GM18909 (cell line): ENCODE measurements around the gene FGF18.

ENCODE experiments used
- ATAC-seq: cut with Tn5 transposase; IDR thresholded peaks from one replicate; pipeline ENCODE4 v1.9.1; 2021; ENCODE audit warnings: mild to moderate bottlenecking; ENCODE audit not compliant: unreplicated experiment, poor library complexity

FGF18 gene

GRCh38 chr5:171421331-171422262, 2.1 kb downstream of the FGF18 start:
- ATAC-seq: no peak

DNA sequence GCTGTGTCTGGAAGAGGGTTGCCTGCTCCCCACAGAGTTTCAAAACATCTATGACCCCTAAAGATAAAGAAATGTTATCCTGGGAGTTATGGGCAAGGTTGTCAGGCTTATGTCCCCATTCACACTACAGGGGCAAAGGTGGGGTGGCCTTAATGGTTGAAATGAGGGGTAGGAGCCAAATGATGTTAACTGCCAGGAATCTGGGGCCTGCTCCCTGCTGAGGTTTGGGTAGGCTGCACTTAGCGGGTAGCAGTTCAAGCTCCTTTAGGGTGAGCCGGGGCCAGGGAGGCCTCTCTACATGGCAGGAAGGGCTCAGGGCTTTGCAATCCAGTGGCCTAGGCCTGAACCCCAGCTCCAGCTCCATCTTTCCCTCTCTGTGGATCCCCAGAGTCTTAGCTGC, 3.0 kb downstream of the FGF18 start:
- no peak for ATAC-seq

- ATAC-seq: no peak
These were observed 3.6 kb downstream of the FGF18 start for GRCh38 chr5:171422902-171423663.

DNA sequence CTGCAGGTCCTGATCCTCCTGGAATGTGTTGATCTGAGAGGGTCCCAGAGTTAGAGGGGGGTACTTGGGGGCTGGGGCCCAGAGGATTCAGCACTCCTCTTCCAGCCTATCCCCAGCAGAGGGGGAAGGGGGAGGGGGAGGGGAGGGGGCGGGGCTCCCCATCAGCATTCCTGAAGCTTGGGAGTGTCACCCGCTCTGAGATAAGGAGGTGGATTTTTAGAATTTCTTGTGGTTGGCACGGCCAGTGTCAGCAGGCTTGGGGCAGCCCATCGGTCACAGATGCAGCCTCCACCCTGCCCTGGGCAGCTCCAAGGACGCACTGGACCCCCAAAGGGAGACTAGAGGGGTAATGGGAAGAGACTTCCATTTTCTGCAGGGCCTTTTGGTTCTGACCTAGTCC, 5.3 kb downstream of the FGF18 start:
- no peak for ATAC-seq

DNA sequence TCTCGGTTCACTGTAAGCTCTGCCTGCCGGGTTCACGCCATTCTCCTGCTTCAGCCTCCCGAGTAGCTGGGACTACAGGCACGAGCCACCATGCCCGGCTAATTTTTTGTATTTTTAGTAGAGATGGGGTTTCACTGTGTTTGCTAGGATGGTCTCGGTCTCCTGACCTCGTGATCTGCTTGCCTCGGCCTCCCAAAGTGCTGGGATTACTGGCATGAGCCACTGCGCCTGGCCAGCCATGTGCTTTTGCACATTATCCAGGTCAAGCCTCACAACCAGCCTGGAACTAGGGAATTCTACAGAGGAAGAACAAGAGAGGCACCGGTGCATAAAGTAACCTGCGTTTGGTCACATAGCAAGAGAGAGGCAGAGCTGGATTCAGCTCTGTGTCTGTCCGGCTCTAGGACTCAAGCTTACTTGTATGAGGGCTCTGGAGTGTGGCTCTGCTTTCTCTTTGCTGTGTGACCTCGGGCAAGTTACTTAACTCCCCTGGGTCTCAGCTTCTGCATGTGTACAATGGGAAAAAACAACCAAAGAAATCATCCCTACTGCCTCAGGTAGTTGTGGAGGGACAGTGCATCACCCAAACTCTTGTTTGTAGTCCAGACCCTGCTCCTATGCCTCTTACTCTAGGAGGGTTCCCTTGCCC, 6.3 kb downstream of the FGF18 start:
- no peak for ATAC-seq

DNA sequence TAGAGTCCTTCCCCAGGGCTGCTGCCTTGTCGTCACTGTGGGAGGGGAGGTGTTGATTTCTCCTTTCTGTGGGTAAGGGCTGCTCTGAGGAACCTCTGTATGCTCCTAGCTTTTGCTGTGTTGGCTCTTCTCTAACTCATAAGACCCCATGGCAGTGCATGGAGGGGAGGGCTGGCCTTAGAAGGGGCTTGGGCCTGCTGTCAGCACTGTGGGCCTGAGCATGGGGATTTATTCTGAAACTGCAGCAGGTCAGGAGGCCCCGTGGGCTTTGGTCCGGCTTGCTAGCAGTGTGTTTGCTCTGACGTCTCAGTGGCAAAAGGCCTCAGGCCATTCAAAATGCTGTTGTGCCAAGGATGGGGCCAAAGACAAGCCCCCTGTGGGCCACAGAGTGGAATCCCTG, 6.8 kb downstream of the FGF18 start:
- ATAC-seq: no peak

DNA sequence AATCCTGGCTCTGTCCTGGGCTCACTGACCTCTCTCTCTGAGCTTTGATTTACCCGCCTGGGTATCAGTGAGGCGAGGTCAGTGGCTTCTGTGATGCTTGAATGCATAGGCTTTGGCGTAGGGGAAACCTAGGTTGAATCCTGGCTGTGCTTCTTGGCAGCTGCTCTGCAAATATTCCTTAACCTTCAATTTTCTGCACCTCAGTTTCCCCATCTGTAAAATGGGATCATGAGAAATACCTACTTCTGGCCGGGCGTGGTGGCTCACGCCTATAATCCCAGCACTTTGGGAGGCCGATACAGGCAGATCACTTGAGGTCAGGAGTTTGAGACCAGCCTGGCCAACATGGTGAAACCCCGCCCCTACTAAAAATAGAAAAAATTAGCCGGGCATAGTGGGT, 7.2 kb downstream of the FGF18 start:
- no peak for ATAC-seq

DNA sequence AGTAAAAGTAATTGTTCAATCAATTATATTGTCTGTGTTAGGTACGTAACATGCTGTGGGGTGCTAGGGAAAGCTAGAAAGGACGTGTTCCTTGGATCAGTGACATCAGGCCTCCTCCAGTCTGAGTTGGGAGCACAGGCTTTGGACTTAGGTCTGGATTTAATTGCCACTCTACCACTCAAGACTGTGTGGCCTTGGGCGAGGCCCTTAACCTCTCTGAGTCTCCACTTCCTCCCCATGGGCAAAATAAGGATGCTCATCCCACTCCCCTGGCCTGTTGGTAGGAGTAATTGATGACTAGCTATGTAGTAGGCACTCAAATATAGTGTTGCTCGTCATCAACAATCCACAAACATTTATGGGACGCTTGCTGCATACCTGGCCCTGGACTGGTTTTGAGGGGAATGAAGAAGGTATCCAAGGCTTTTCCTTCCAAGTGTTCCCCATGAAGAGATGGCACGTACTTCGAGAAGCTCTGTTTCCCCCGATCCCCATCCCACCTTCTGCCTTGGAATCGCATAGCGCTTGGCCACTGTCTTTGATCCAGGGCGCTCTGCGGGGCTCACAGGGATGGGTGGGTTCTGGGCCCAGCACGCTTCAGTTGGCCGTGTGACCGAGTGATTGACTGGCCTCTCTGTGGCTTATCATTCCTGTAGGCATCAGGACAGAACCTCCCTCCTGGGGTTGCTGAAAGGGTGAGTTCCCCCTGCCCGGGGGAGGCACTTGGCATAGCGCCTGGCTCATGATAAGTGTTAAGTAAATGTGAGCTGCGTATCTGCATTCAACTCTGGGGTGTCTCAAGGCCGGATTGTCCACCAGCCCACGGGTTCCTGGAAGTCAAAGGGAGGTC, 8.1 kb downstream of the FGF18 start:
- no peak for ATAC-seq

DNA sequence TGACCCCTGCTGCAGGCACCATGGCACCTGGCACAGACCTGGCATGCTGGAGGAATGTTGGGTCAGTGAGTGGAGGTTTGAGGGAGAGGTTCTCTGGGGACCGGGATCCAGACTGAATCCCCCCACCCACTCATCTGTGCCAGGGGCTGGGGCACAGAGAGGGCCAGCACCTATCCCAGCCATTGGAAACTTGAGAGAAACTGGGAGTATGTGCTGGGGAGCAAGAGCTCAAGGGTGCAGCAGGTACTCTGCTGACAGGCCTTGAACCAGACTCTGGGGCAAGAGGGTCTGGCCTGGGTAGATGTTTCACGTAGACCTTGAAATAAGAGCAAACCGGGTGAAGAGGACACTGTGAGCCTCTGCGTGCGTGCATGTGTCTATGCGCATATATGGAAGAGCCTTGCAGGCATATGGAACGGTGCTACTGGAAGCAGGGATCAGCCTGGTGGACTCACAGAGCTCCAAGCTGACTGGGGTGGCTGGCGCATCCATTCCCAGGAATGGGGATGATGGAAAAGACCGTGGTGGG, 8.8 kb downstream of the FGF18 start:
- ATAC-seq: no peak

- no peak for ATAC-seq
These were observed 9.5 kb downstream of the FGF18 start for GRCh38 chr5:171428809-171429542.

DNA sequence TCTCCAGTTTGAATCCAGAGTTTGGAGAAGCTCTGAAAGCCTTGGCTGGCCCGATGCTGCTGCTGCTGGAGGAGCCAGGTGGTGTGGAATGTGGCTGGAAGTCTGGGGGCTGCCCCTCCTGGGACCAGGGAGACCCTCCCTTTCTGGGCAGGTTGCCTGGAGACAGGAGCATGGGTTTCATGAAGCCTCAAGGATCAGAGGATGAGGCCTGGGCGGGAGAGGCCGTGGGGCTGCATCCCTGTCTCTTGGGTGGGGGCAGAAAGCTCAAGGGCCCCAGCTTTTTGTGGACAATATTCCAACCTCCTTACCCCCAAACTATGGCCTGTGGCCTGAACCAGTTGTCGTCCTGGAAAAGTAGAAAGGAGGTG, 10.1 kb downstream of the FGF18 start:
- ATAC-seq: no peak

DNA sequence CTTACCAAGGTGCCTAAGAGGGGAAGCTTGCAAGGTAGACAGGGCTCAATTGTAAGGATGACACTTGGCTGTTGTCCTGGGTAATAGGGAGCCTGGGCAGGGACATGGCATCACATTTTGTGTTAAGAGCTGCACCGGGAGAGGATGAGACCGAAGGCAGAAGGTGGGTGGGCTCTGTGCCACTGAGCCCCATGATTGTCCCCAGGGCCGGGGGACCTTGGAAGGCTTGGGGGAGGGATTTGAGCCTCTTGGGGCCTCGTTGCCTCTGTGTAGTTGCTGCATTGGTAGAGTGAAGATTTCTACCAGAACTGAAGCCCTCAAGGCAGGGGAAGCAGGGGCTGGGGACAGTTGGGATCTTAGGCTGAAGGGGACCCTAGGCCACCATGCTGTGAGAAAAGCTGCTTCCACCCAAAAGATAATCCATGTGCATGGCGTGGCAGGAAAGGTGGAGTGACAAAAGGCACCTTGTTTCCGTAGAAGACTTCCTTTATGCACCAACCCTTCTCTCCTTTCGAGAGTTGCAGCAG, 11.9 kb downstream of the FGF18 start:
- ATAC-seq: no peak

GRCh38 chr5:171432076-171432475, 12.6 kb downstream of the FGF18 start:
- ATAC-seq: no peak

GRCh38 chr5:171432583-171433351, 13.3 kb downstream of the FGF18 start:
- no peak for ATAC-seq

DNA sequence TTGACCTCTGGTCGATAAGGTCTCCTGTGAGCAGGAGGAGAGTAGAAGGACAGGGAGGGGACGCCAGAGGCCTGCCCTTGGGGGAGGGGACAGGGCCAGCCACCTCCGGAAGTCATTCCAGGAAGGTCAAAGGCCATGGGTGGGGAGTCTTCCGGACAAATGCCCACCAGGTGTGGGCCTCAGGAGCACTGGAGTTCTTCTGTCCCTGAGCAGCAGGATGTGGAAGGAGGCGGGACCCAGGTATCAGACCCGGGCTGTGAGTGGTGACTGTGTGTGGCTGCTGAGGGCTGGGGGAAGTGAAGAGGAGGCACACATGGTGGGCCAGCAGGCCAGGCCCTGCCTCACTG, 13.9 kb downstream of the FGF18 start:
- no peak for ATAC-seq

DNA sequence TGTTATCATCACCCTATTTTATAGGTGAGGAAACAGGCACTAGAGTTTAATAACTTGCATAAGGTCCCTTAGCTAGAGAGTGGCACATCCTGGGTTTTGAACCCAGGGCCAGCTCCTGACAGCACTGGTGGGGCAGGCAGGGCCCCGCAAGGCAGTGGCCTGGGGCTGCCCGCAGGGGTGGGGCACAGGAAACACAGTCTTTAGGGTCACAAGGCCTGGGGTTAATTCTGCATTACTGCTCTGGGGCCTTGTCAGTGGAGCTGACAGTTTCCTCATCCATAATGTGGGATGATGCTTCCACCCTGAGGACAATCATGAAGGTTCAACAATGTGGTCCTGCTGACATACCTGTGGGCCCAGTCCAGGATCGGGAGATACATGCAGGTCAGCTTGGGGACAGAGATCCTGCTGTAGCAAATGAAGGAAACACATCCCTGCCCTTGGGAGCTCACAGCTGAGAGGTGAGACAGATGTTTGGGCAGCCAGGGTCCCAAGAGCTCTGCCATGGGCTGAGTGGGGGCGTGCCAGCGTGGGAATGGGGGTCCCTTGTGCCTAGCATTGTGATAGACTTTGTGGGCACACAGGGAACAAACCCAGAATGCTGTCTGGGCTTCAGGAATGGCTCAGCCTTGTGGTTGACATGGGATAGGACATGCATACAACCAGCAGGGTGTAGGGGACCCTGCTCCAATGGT, 14.7 kb downstream of the FGF18 start:
- ATAC-seq: no peak

GRCh38 chr5:171434874-171435273, 15.4 kb downstream of the FGF18 start:
- ATAC-seq: no peak

DNA sequence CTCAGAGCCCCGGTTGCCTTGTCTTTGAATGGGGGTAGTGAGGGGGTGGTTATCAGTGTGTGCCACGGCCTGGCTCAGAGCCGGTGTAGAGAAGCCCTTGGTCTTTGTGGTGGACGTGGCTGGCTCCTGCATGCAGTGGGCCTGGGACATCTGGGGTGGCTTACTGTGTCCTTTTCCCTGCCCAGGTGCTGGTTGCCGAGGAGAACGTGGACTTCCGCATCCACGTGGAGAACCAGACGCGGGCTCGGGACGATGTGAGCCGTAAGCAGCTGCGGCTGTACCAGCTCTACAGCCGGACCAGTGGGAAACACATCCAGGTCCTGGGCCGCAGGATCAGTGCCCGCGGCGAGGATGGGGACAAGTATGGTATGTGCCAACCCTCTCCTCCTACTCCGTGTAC, 16.5 kb downstream of the FGF18 start:
- ATAC-seq: no peak
